Stomach smooth muscle (tissue), 2 donors: ENCODE data around the gene VILL.
"Not testable (repeated sequence)": the region's sequence is repeated elsewhere in the genome, so short reads cannot be mapped to it uniquely, and the experiment has no call there.

Source experiments
- H3K27ac ChIP-seq: one replicate; pipeline ENCODE4 v1.7.0; 2013; ENCODE audit warnings: mild to moderate bottlenecking, low read length, inconsistent platforms
- H3K27me3 ChIP-seq, 2 donors: one replicate each; pipeline ENCODE4 v1.7.0; 2013; ENCODE audit warnings: low read length in 2 of 2; ENCODE audit not compliant: insufficient read depth in 2 of 2, control insufficient read depth in 1 of 2
- H3K36me3 ChIP-seq, 2 donors: one replicate each; pipeline ENCODE4 v1.7.0; 2013; ENCODE audit warnings: low read length in 2 of 2; ENCODE audit not compliant: control insufficient read depth in 2 of 2, insufficient read depth in 2 of 2
- H3K4me1 ChIP-seq: one replicate; pipeline ENCODE4 v1.7.0; 2013; ENCODE audit warnings: low read length; ENCODE audit not compliant: control insufficient read depth, insufficient read depth
- H3K4me3 ChIP-seq, 2 donors: one replicate each; pipeline ENCODE4 v1.7.0; 2013; ENCODE audit warnings: low read length in 2 of 2
- H3K9ac ChIP-seq, 2 donors: one replicate each; pipeline ENCODE4 v1.7.0; 2013; ENCODE audit warnings: low read length in 2 of 2, mild to moderate bottlenecking in 1 of 2
- H3K9me3 ChIP-seq, 2 donors: one replicate each; pipeline ENCODE4 v1.7.0; 2013; ENCODE audit warnings: low read length in 2 of 2; ENCODE audit not compliant: control insufficient read depth in 2 of 2
- donor health status: healthy.
- donor health status: Pancreatic carcinoma.

VILL gene

GRCh38 chr3:38029400-38030125 lies 39.0 kb downstream of the VILL start, which contains the start of gene PLCD1:
PLCD1 (minus strand) TSS chr3:38029642; CDS start chr3:38029539, 103 bp downstream.
- Histone ChIP-seq H3K4me1 (peaks cover 44% of the 10 kb centered on the region), H3K27ac (peak within 1 kb of the TSS; percentile 90), H3K4me3 (peak within 1 kb of the TSS; percentile 64 to 82), H3K9ac (peak within 1 kb of the TSS; percentile 76 to 95), H3K27me3 (no peaks in the 10 kb centered on the region), H3K36me3 (no peaks in the 10 kb centered on the region), H3K9me3 (no peaks in the 10 kb centered on the region)

- H3K4me1 ChIP-seq: peaks cover 39% of the 10 kb centered on the region
- H3K27ac ChIP-seq: peak overlapping the region; percentile 90
- H3K27me3 ChIP-seq: no peaks in the 10 kb centered on the region
- H3K36me3 ChIP-seq: no peaks in the 10 kb centered on the region
- H3K4me3 ChIP-seq: peak overlapping the region; percentile 64 to 82
- H3K9ac ChIP-seq: peak overlapping the region; percentile 76 to 95
- H3K9me3 ChIP-seq: no peaks in the 10 kb centered on the region
These were observed 39.8 kb downstream of the VILL start for GRCh38 chr3:38030126-38031021.

GRCh38 chr3:38031022-38031994 lies 40.7 kb downstream of the VILL start:
- Histone ChIP-seq H3K4me1 (peaks cover 31% of the 10 kb centered on the region), H3K9me3 (no peaks in the 10 kb centered on the region), H3K36me3 (no peaks in the 10 kb centered on the region), H3K27me3 (no peaks in the 10 kb centered on the region), H3K4me3 (no peak overlapping the region), H3K27ac (peak overlapping the region; percentile 90), H3K9ac (peak overlapping the region in 1 of 2 donors; percentile 51)

- no peak overlapping the region for H3K27ac ChIP-seq
- no peaks in the 10 kb centered on the region for H3K36me3 ChIP-seq
These were observed 41.8 kb downstream of the VILL start for GRCh38 chr3:38032328-38032865.

GRCh38 chr3:38033586-38033985 lies 43.0 kb downstream of the VILL start:
- not testable (repeated sequence) for H3K9me3 ChIP-seq, H3K27me3 ChIP-seq, H3K36me3 ChIP-seq, H3K9ac ChIP-seq, H3K27ac ChIP-seq, H3K4me3 ChIP-seq
- peaks cover 24% of the 10 kb centered on the region for H3K4me1 ChIP-seq

More at GRCh38 chr3:38032328-38032865, 41.8 kb downstream of the VILL start:
- no peaks in the 10 kb centered on the region for H3K9me3 ChIP-seq
- H3K27me3 ChIP-seq: no peaks in the 10 kb centered on the region
- H3K4me3 ChIP-seq: no peak overlapping the region
- H3K4me1 ChIP-seq: peaks cover 30% of the 10 kb centered on the region
- H3K9ac ChIP-seq: no peak overlapping the region

GRCh38 chr3:38034335-38034734 lies 43.7 kb downstream of the VILL start:
- H3K4me3 ChIP-seq, H3K27me3 ChIP-seq, H3K9ac ChIP-seq, H3K36me3 ChIP-seq, H3K9me3 ChIP-seq, H3K27ac ChIP-seq: not testable (repeated sequence)
- H3K4me1 ChIP-seq: peaks cover 25% of the 10 kb centered on the region

- no peak overlapping the region for H3K9ac ChIP-seq
- no peak overlapping the region for H3K4me3 ChIP-seq
- H3K9me3 ChIP-seq: no peaks in the 10 kb centered on the region
- no peaks in the 10 kb centered on the region for H3K36me3 ChIP-seq
- H3K27ac ChIP-seq: no peak overlapping the region
- H3K27me3 ChIP-seq: no peaks in the 10 kb centered on the region
- peaks cover 14% of the 10 kb centered on the region for H3K4me1 ChIP-seq
These were observed 45.7 kb downstream of the VILL start for GRCh38 chr3:38036286-38036685.

GRCh38 chr3:38036906-38037305 lies 46.3 kb downstream of the VILL start:
- H3K4me1 ChIP-seq: peaks cover 10% of the 10 kb centered on the region
- H3K27me3 ChIP-seq: no peaks in the 10 kb centered on the region
- no peak overlapping the region for H3K4me3 ChIP-seq
- H3K36me3 ChIP-seq: no peaks in the 10 kb centered on the region
- H3K9ac ChIP-seq: no peak overlapping the region
- no peaks in the 10 kb centered on the region for H3K9me3 ChIP-seq
- no peak overlapping the region for H3K27ac ChIP-seq

- Histone ChIP-seq H3K4me3 (peak overlapping the region in 1 of 2 donors; percentile 73), H3K27ac (no peak overlapping the region)
These were observed 47.9 kb downstream of the VILL start for GRCh38 chr3:38038447-38038911.

More at GRCh38 chr3:38038447-38038911, 47.9 kb downstream of the VILL start:
- Histone ChIP-seq H3K27me3 (no peaks in the 10 kb centered on the region), H3K36me3 (no peaks in the 10 kb centered on the region), H3K4me1 (peaks cover 10% of the 10 kb centered on the region), H3K9ac (no peak overlapping the region), H3K9me3 (no peaks in the 10 kb centered on the region)
